GM23338 (cell line): ENCODE results near the gene OTUD3. TPM values are rescaled to one million over a fixed set of nuclear protein-coding genes. Genes with fewer than 3 reads are reported as not detected.
"Not testable (repeated sequence)": the region's sequence is repeated elsewhere in the genome, so short reads cannot be mapped to it uniquely, and the experiment has no call there.

ENCODE experiments used
- ATAC-seq: fragments of 200-7000 bp; cut with Tn5 transposase; 3 replicates; pipeline ENCODE4 v1.9.1; 2020
- DNase-seq: peaks from one replicate; pipeline ENCODE4 v3.0.0-alpha.2; 2015; ENCODE audit warnings: low spot score
- H2AFZ ChIP-seq: fragments of 200-600 bp; sonication (generic); 2 replicates; pipeline ENCODE4 v1.8.0; 2016; ENCODE audit warnings: antibody characterized with exemption, mild to moderate bottlenecking, moderate library complexity
- H3F3A ChIP-seq: fragments of 200-600 bp; sonication (generic); replicated peaks from 2 replicates; pipeline ENCODE4 v1.8.0; 2017; ENCODE audit warnings: antibody characterized with exemption, mixed run types, low read depth
- H3K27ac ChIP-seq: fragments of 200-600 bp; sonication (generic); 2 replicates; pipeline ENCODE4 v1.6.1; 2016; ENCODE audit warnings: low read depth
- H3K27me3 ChIP-seq: fragments of 200-600 bp; sonication (generic); 2 replicates; pipeline ENCODE4 v1.8.0; 2016; ENCODE audit warnings: mild to moderate bottlenecking, mixed run types, moderate library complexity; ENCODE audit not compliant: insufficient read depth
- H3K36me3 ChIP-seq: fragments of 200-600 bp; sonication (generic); 2 replicates; pipeline ENCODE4 v1.8.0; 2016; ENCODE audit warnings: mild to moderate bottlenecking; ENCODE audit not compliant: insufficient read depth
- H3K4me1 ChIP-seq: fragments of 200-600 bp; sonication (generic); 2 replicates; pipeline ENCODE4 v1.8.0; 2016; ENCODE audit warnings: mild to moderate bottlenecking, moderate library complexity; ENCODE audit not compliant: insufficient read depth
- H3K4me2 ChIP-seq: fragments of 200-600 bp; sonication (generic); 2 replicates; pipeline ENCODE4 v1.7.1; 2017; ENCODE audit warnings: mixed run types
- H3K4me3 ChIP-seq: fragments of 200-600 bp; sonication (generic); 2 replicates; pipeline ENCODE4 v1.6.1; 2016; ENCODE audit warnings: mixed run types
- H3K79me2 ChIP-seq: fragments of 200-600 bp; sonication (generic); replicated peaks from 2 replicates; pipeline ENCODE4 v1.8.0; 2017; ENCODE audit warnings: mild to moderate bottlenecking; ENCODE audit not compliant: insufficient read depth
- H3K9me2 ChIP-seq: fragments of 200-600 bp; sonication (generic); 2 replicates; pipeline ENCODE4 v1.8.0; 2017; ENCODE audit not compliant: insufficient read depth
- H4K20me1 ChIP-seq: fragments of 200-600 bp; sonication (generic); replicated peaks from 2 replicates; pipeline ENCODE4 v1.8.0; 2017; ENCODE audit warnings: mild to moderate bottlenecking; ENCODE audit not compliant: insufficient read depth
- H3K27ac Mint-ChIP-seq: 2 replicates; pipeline ENCODE4 v1.8.0; 2020; ENCODE audit warnings: inconsistent platforms, mild to moderate bottlenecking, moderate library complexity, mixed read lengths
- H3K27me3 Mint-ChIP-seq: 3 replicates; pipeline ENCODE4 v1.8.0; 2022; ENCODE audit warnings: low read depth, mild to moderate bottlenecking, moderate library complexity, mixed read lengths, inconsistent platforms; ENCODE audit not compliant: insufficient read depth, poor library complexity
- H3K36me3 Mint-ChIP-seq: 3 replicates; pipeline ENCODE4 v1.8.0; 2021; ENCODE audit warnings: low read depth, mild to moderate bottlenecking, inconsistent platforms, moderate library complexity, mixed read lengths
- H3K4me1 Mint-ChIP-seq: 3 replicates; pipeline ENCODE4 v1.8.0; 2020; ENCODE audit warnings: mild to moderate bottlenecking, inconsistent platforms, mixed read lengths
- H3K4me3 Mint-ChIP-seq: 3 replicates; pipeline ENCODE4 v1.8.0; 2021; ENCODE audit warnings: moderate library complexity, mild to moderate bottlenecking, inconsistent platforms, mixed read lengths
- H3K9me3 Mint-ChIP-seq: 3 replicates; pipeline ENCODE4 v1.8.0; 2020; ENCODE audit warnings: moderate library complexity, mild to moderate bottlenecking, inconsistent platforms, mixed read lengths
- ETS1 ChIP-seq: IDR thresholded peaks from 2 replicates; pipeline ENCODE4 v1.6.1; 2016; ENCODE audit warnings: antibody characterized with exemption
- EZH2 ChIP-seq: fragments of 200-600 bp; sonication (generic); IDR thresholded peaks from one replicate; pipeline ENCODE4 v1.8.0; 2017; ENCODE audit warnings: antibody characterized with exemption, mild to moderate bottlenecking, low read depth; ENCODE audit not compliant: unreplicated experiment
- JUNB ChIP-seq: IDR thresholded peaks from one replicate; pipeline ENCODE4 v1.6.1; 2016; ENCODE audit warnings: antibody characterized with exemption; ENCODE audit not compliant: unreplicated experiment
- POLR2AphosphoS5 ChIP-seq: IDR thresholded peaks from 2 replicates; pipeline ENCODE4 v1.6.1; 2016; ENCODE audit warnings: antibody characterized with exemption, low read depth
- REST ChIP-seq: IDR thresholded peaks from one replicate; pipeline ENCODE4 v1.6.1; 2018; ENCODE audit warnings: antibody characterized with exemption; ENCODE audit not compliant: unreplicated experiment
- STAT1 ChIP-seq: IDR thresholded peaks from one replicate; pipeline ENCODE4 v1.6.1; 2016; ENCODE audit warnings: antibody characterized with exemption; ENCODE audit not compliant: unreplicated experiment
- ZNF331 ChIP-seq: fragments of 250-450 bp; sonication (Bioruptor Pico); IDR thresholded peaks from 2 replicates; pipeline ENCODE4 v1.5.0; 2020; ENCODE audit warnings: low read depth, mild to moderate bottlenecking, moderate library complexity
- polyA plus RNA-seq: library from polyadenylated mRNA; unstranded; fragments of >200 nt; fragmentation: Nextera tagmentation; extraction: Ambion mirVana; gene quantifications from 2 replicates; pipeline ENCODE4 v1.2.1, GENCODE V29; 2016
- total RNA-seq: library from RNA; depleted of rRNA; stranded (reverse); fragments of >200 nt; shearing (Covaris generic); gene quantifications from 2 replicates; pipeline ENCODE4 v1.2.3, GENCODE V29; 2014

OTUD3 gene
- total and polyA plus RNA-seq, 2 experiments from 2014 or later: 3.0 to 12.9 TPM

- not testable (repeated sequence) for H3K27me3 Mint-ChIP-seq, H3K27me3 ChIP-seq, H3K79me2 ChIP-seq, H4K20me1 ChIP-seq, H3K4me2 ChIP-seq, H2AFZ ChIP-seq, DNase-seq, H3K9me3 Mint-ChIP-seq, H3F3A ChIP-seq, H3K27ac Mint-ChIP-seq, ATAC-seq, H3K4me1 ChIP-seq, H3K4me3 Mint-ChIP-seq, H3K27ac ChIP-seq, H3K36me3 Mint-ChIP-seq, H3K36me3 ChIP-seq, H3K4me1 Mint-ChIP-seq, H3K9me2 ChIP-seq, H3K4me3 ChIP-seq
These were observed 13.6 kb upstream of the OTUD3 start for GRCh38 chr1:19868575-19868974.

GRCh38 chr1:19869453-19869852 is 12.7 kb upstream of the OTUD3 start:
- H3K36me3 ChIP-seq, H3K27me3 ChIP-seq, H3K9me2 ChIP-seq, H3K27ac Mint-ChIP-seq, DNase-seq, ATAC-seq, H3K9me3 Mint-ChIP-seq, H3K79me2 ChIP-seq, H2AFZ ChIP-seq, H3K4me2 ChIP-seq, H3F3A ChIP-seq, H3K27me3 Mint-ChIP-seq, H3K4me1 Mint-ChIP-seq, H3K4me3 Mint-ChIP-seq, H4K20me1 ChIP-seq, H3K4me1 ChIP-seq, H3K4me3 ChIP-seq, H3K27ac ChIP-seq, H3K36me3 Mint-ChIP-seq: not testable (repeated sequence)

GRCh38 chr1:19869929-19870328 is 12.3 kb upstream of the OTUD3 start:
- no peak for DNase-seq
- no peak for ATAC-seq
- Mint-ChIP-seq H3K4me1 (no peaks in the 10 kb centered on the region), H3K27ac (no peak overlapping the region), H3K4me3 (no peak overlapping the region), H3K27me3 (no peaks in the 10 kb centered on the region), H3K36me3 (no peaks in the 10 kb centered on the region), H3K9me3 (no peaks in the 10 kb centered on the region)
- no peaks in the 10 kb centered on the region for H3F3A ChIP-seq
- no peaks in the 10 kb centered on the region for H3K27me3 ChIP-seq
- H3K9me2 ChIP-seq: no peaks in the 10 kb centered on the region
- no peaks in the 10 kb centered on the region for H3K4me1 ChIP-seq
- H2AFZ ChIP-seq: no peak overlapping the region
- H3K4me3 ChIP-seq: no peak overlapping the region
- no peaks in the 10 kb centered on the region for H3K36me3 ChIP-seq
- H4K20me1 ChIP-seq: no peaks in the 10 kb centered on the region
- H3K27ac ChIP-seq: no peak overlapping the region
- H3K79me2 ChIP-seq: no peaks in the 10 kb centered on the region
- H3K4me2 ChIP-seq: no peak overlapping the region
- TF ChIP-seq EZH2: no peak
- TF ChIP-seq STAT1: no peak
- no peak for TF ChIP-seq JUNB
- TF ChIP-seq ZNF331: no peak
- no peak for TF ChIP-seq ETS1
- no peak for TF ChIP-seq POLR2AphosphoS5
- no peak for TF ChIP-seq REST
